H9 (cell line): Measurements from ENCODE around the gene HNF1A. TPM values are rescaled to one million over a fixed set of nuclear protein-coding genes. Genes with fewer than 3 reads are reported as not detected.

ENCODE experiments used
- DNase-seq: peaks from one replicate; pipeline ENCODE4 v3.0.0-alpha.2; 2017
- H2AFZ ChIP-seq: one replicate; pipeline ENCODE4 v1.6.1; 2013; ENCODE audit warnings: mild to moderate bottlenecking, low read length, control low read depth, moderate library complexity
- H2AK5ac ChIP-seq: 2 replicates; pipeline ENCODE4 v1.6.1; 2013; ENCODE audit warnings: low read length, control low read depth, mixed read lengths; ENCODE audit not compliant: insufficient read length
- H2BK120ac ChIP-seq: one replicate; pipeline ENCODE4 v1.6.1; 2013; ENCODE audit warnings: low read depth, mild to moderate bottlenecking, low read length, control low read depth, inconsistent platforms; ENCODE audit not compliant: poor library complexity, severe bottlenecking
- H2BK12ac ChIP-seq: 2 replicates; pipeline ENCODE4 v1.6.1; 2013; ENCODE audit warnings: low read length, control low read depth, mixed read lengths, low read depth; ENCODE audit not compliant: insufficient read length
- H2BK15ac ChIP-seq: 2 replicates; pipeline ENCODE4 v1.6.1; 2013; ENCODE audit warnings: low read depth, low read length, control low read depth
- H2BK20ac ChIP-seq: one replicate; pipeline ENCODE4 v1.6.1; 2013; ENCODE audit warnings: low read depth, mild to moderate bottlenecking, low read length, control low read depth, inconsistent platforms; ENCODE audit not compliant: poor library complexity, severe bottlenecking
- H2BK5ac ChIP-seq: 2 replicates; pipeline ENCODE4 v1.6.1; 2013; ENCODE audit warnings: low read length, control low read depth, mixed read lengths; ENCODE audit not compliant: insufficient read length
- H3K14ac ChIP-seq: 2 replicates; pipeline ENCODE4 v1.6.1; 2013; ENCODE audit warnings: low read length, control low read depth; ENCODE audit not compliant: insufficient read depth
- H3K18ac ChIP-seq: 2 replicates; pipeline ENCODE4 v1.6.1; 2013; ENCODE audit warnings: low read depth, mild to moderate bottlenecking, mixed read lengths, low read length, control low read depth; ENCODE audit not compliant: insufficient read length
- H3K23ac ChIP-seq: 2 replicates; pipeline ENCODE4 v1.6.1; 2013; ENCODE audit warnings: low read length, control low read depth, mixed read lengths, low read depth; ENCODE audit not compliant: insufficient read length
- H3K23me2 ChIP-seq: 2 replicates; pipeline ENCODE4 v1.6.1; 2013; ENCODE audit warnings: low read depth, mild to moderate bottlenecking, mixed read lengths, low read length, control low read depth; ENCODE audit not compliant: insufficient read length, poor library complexity, severe bottlenecking
- H3K27ac ChIP-seq: 2 replicates; pipeline ENCODE4 v1.5.1; 2013; ENCODE audit warnings: low read length, control low read depth, mixed read lengths, low read depth; ENCODE audit not compliant: insufficient read length
- H3K27me3 ChIP-seq: 2 replicates; pipeline ENCODE4 v1.6.1; 2013; ENCODE audit warnings: low read length, control low read depth, inconsistent platforms; ENCODE audit not compliant: insufficient read depth
- H3K4ac ChIP-seq: 2 replicates; pipeline ENCODE4 v1.6.1; 2013; ENCODE audit warnings: low read depth, mild to moderate bottlenecking, control low read depth, inconsistent platforms, low read length, moderate library complexity
- H3K4me1 ChIP-seq: 2 replicates; pipeline ENCODE4 v1.6.1; 2013; ENCODE audit warnings: low read length, control low read depth, inconsistent platforms; ENCODE audit not compliant: insufficient read depth
- H3K4me2 ChIP-seq: 2 replicates; pipeline ENCODE4 v1.6.1; 2013; ENCODE audit warnings: low read length, control low read depth, mixed read lengths; ENCODE audit not compliant: insufficient read length, insufficient read depth
- H3K56ac ChIP-seq: 2 replicates; pipeline ENCODE4 v1.6.1; 2013; ENCODE audit warnings: low read depth, mild to moderate bottlenecking, mixed read lengths, low read length, control low read depth; ENCODE audit not compliant: insufficient read length
- H3K79me1 ChIP-seq: 2 replicates; pipeline ENCODE4 v1.6.1; 2013; ENCODE audit warnings: low read depth, mild to moderate bottlenecking, moderate library complexity, low read length, control low read depth, inconsistent platforms; ENCODE audit not compliant: insufficient read depth, poor library complexity, severe bottlenecking
- H3K79me2 ChIP-seq: 2 replicates; pipeline ENCODE4 v1.6.1; 2013; ENCODE audit warnings: low read length, control low read depth, inconsistent platforms; ENCODE audit not compliant: insufficient read depth
- H3K9ac ChIP-seq: 2 replicates; pipeline ENCODE4 v1.6.1; 2013; ENCODE audit warnings: low read length, control low read depth, mixed read lengths; ENCODE audit not compliant: insufficient read length; ENCODE audit errors: extremely low read depth
- H3K9me3 ChIP-seq: one replicate; pipeline ENCODE4 v1.6.1; 2013; ENCODE audit warnings: low read depth, low read length, inconsistent platforms; ENCODE audit not compliant: control insufficient read depth
- H3T11ph ChIP-seq: one replicate; pipeline ENCODE4 v1.6.1; 2013; ENCODE audit warnings: mild to moderate bottlenecking, low read length, control low read depth, inconsistent platforms
- H4K20me1 ChIP-seq: one replicate; pipeline ENCODE4 v1.6.1; 2013; ENCODE audit not compliant: control insufficient read depth, insufficient read length, insufficient read depth
- H4K5ac ChIP-seq: 2 replicates; pipeline ENCODE4 v1.6.1; 2013; ENCODE audit warnings: low read depth, mild to moderate bottlenecking, mixed read lengths, low read length, control low read depth; ENCODE audit not compliant: insufficient read length
- H4K8ac ChIP-seq: replicated peaks from 2 replicates; pipeline ENCODE4 v1.6.1; 2013; ENCODE audit warnings: low read length, control low read depth, mixed read lengths, low read depth; ENCODE audit not compliant: insufficient read length
- H4K91ac ChIP-seq: 2 replicates; pipeline ENCODE4 v1.6.1; 2013; ENCODE audit warnings: low read depth, mild to moderate bottlenecking, moderate library complexity, mixed read lengths, low read length, control low read depth; ENCODE audit not compliant: insufficient read length
- H3K27ac Mint-ChIP-seq, 3 experiments: 2 replicates in 2 of 3; 3 replicates in 1 of 3; pipeline ENCODE4 v1.8.0; 2020 to 2021; ENCODE audit warnings: mixed read lengths in 3 of 3, mild to moderate bottlenecking in 1 of 3, moderate library complexity in 1 of 3
- H3K27me3 Mint-ChIP-seq: 2 replicates; pipeline ENCODE4 v1.8.0; 2021; ENCODE audit warnings: low read depth, mild to moderate bottlenecking, moderate library complexity, mixed read lengths
- H3K36me3 Mint-ChIP-seq, 3 experiments: 2 replicates in 2 of 3; 3 replicates in 1 of 3; pipeline ENCODE4 v1.8.0; 2020 to 2021; ENCODE audit warnings: low read depth in 3 of 3, mixed read lengths in 3 of 3; ENCODE audit not compliant: insufficient read depth in 1 of 3
- H3K4me1 Mint-ChIP-seq, 2 experiments: 2 replicates each; pipeline ENCODE4 v1.8.0; 2020; ENCODE audit warnings: mixed read lengths in 2 of 2
- H3K4me3 Mint-ChIP-seq, 2 experiments: 2 replicates in 1 of 2; 3 replicates in 1 of 2; pipeline ENCODE4 v1.8.0; 2020 to 2021; ENCODE audit warnings: mild to moderate bottlenecking in 2 of 2, mixed read lengths in 2 of 2, moderate library complexity in 1 of 2
- H3K9me3 Mint-ChIP-seq, 2 experiments: 2 replicates in 1 of 2; 3 replicates in 1 of 2; pipeline ENCODE4 v1.8.0; 2020; ENCODE audit warnings: mild to moderate bottlenecking in 2 of 2, mixed read lengths in 2 of 2, moderate library complexity in 1 of 2
- CTCF ChIP-seq: fragments of 200-600 bp; sonication (generic); conservative IDR thresholded peaks from 3 replicates; pipeline ENCODE4 v1.8.0; 2021; ENCODE audit warnings: antibody characterized with exemption, mild to moderate bottlenecking
- WGBS: extraction: QIAGEN DNeasy Blood & Tissue Kit; methylation state at CpG from one replicate; pipeline ENCODE4 v1.1.7; 2013; ENCODE audit warnings: missing lambda C conversion rate, low lambda C conversion rate, mixed read lengths; ENCODE audit not compliant: insufficient read length; ENCODE audit errors: extremely low coverage; 5-methylcytosine and 5-hydroxymethylcytosine counted together
- total RNA-seq: library from RNA; stranded (reverse); gene quantifications from 2 replicates; pipeline ENCODE4 v1.2.1, GENCODE V29; 2021

HNF1A gene
- total RNA-seq, 1 experiment from 2014 or later = not detected

GRCh38 chr12:120939523-120939922, 38.8 kb upstream of the HNF1A start:
- no peak overlapping the region for H3K4me3 Mint-ChIP-seq
- Histone ChIP-seq H3K14ac (no peak overlapping the region), H3K56ac (no peak overlapping the region), H4K8ac (no peak overlapping the region), H2BK120ac (no peak overlapping the region), H3K27ac (no peak overlapping the region), H2BK5ac (no peak overlapping the region), H3K4ac (no peak overlapping the region), H4K91ac (no peak overlapping the region), H3K79me2 (no peaks in the 10 kb centered on the region), H3K9ac (no peak overlapping the region), H3K23me2 (no peaks in the 10 kb centered on the region), H3K79me1 (no peaks in the 10 kb centered on the region), H3K9me3 (no peaks in the 10 kb centered on the region), H4K5ac (no peak overlapping the region), H4K20me1 (no peaks in the 10 kb centered on the region), H2AK5ac (no peak overlapping the region), H3K4me2 (no peak overlapping the region), H2BK15ac (no peak overlapping the region), H3K18ac (no peak overlapping the region), H3K23ac (no peak overlapping the region), H2BK12ac (no peak overlapping the region), H2BK20ac (no peak overlapping the region), H3K27me3 (no peaks in the 10 kb centered on the region), H3T11ph (no peak overlapping the region), H2AFZ (no peak overlapping the region), H3K4me1 (no peaks in the 10 kb centered on the region)
- no peak overlapping the region; a peak in 1 of 7 replicates for H3K27ac Mint-ChIP-seq
- no peak for DNase-seq
- no peaks in the 10 kb centered on the region for H3K36me3 Mint-ChIP-seq
- H3K27me3 Mint-ChIP-seq = no peaks in the 10 kb centered on the region; the same call in 1 of the 2 replicates
- no peaks in the 10 kb centered on the region; a peak in 1 of 4 replicates for H3K4me1 Mint-ChIP-seq
- no peak for TF ChIP-seq CTCF
- no CpG with 5 or more reads among the region's 3 CpGs for WGBS
- H3K9me3 Mint-ChIP-seq = no peaks in the 10 kb centered on the region
